ENCODE data around the gene MYBPC2. TPM values are rescaled to one million over a fixed set of nuclear protein-coding genes. Genes with fewer than 3 reads are reported as not detected.

The MYBPC2 gene
- total and polyA plus RNA-seq, 7 donors = 0.95 TPM; not detected in 6

DNA sequence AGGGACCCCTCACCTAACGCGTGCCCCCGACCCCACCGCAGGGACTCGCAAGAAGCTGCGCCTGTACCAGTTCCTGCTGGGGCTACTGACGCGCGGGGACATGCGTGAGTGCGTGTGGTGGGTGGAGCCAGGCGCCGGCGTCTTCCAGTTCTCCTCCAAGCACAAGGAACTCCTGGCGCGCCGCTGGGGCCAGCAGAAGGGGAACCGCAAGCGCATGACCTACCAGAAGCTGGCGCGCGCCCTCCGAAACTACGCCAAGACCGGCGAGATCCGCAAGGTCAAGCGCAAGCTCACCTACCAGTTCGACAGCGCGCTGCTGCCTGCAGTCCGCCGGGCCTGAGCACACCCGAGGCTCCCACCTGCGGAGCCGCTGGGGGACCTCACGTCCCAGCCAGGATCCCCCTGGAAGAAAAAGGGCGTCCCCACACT is 4.7 kb upstream of the MYBPC2 start:
- WGBS, 2 donors = 5 to 32% methylated on average over 38 of the region's 38 CpGs
- H3K4me3 ChIP-seq = peak overlapping the region in 3 of 4 donors; percentile 16 to 34 (median 31)
- peak in 1 of 2 donors; percentile 5 for TF ChIP-seq POLR2A (IDR thresholded peaks at IDR 0.05)
- TF ChIP-seq EP300 (IDR thresholded peaks at IDR 0.05) = peak in 1 of 4 donors; percentile 42
- TF ChIP-seq, protein P1, sequence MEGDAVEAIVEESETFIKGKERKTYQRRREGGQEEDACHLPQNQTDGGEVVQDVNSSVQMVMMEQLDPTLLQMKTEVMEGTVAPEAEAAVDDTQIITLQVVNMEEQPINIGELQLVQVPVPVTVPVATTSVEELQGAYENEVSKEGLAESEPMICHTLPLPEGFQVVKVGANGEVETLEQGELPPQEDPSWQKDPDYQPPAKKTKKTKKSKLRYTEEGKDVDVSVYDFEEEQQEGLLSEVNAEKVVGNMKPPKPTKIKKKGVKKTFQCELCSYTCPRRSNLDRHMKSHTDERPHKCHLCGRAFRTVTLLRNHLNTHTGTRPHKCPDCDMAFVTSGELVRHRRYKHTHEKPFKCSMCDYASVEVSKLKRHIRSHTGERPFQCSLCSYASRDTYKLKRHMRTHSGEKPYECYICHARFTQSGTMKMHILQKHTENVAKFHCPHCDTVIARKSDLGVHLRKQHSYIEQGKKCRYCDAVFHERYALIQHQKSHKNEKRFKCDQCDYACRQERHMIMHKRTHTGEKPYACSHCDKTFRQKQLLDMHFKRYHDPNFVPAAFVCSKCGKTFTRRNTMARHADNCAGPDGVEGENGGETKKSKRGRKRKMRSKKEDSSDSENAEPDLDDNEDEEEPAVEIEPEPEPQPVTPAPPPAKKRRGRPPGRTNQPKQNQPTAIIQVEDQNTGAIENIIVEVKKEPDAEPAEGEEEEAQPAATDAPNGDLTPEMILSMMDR (IDR thresholded peaks at IDR 0.05) = no peak
- TF ChIP-seq POLR2AphosphoS5 (IDR thresholded peaks at IDR 0.05) = peak in 3 of 4 donors; percentile 22 to 73 (median 30)
- intact Hi-C loops (cut with DNase I) = no loop called here
- no peaks in the 10 kb centered on the region for H3K9me3 ChIP-seq
- H3K27ac ChIP-seq = peak overlapping the region in 2 of 4 donors; percentile 40 to 48
- H3K27me3 ChIP-seq = peaks cover 11 to 53% (median 45%) of the 10 kb centered on the region in 3 donors
- H3K4me1 ChIP-seq = peaks cover 0 to 26% (median 18%) of the 10 kb centered on the region in 4 donors
- peak; percentile 94 for DNase-seq
- H3K36me3 ChIP-seq = no peaks in the 10 kb centered on the region

DNA sequence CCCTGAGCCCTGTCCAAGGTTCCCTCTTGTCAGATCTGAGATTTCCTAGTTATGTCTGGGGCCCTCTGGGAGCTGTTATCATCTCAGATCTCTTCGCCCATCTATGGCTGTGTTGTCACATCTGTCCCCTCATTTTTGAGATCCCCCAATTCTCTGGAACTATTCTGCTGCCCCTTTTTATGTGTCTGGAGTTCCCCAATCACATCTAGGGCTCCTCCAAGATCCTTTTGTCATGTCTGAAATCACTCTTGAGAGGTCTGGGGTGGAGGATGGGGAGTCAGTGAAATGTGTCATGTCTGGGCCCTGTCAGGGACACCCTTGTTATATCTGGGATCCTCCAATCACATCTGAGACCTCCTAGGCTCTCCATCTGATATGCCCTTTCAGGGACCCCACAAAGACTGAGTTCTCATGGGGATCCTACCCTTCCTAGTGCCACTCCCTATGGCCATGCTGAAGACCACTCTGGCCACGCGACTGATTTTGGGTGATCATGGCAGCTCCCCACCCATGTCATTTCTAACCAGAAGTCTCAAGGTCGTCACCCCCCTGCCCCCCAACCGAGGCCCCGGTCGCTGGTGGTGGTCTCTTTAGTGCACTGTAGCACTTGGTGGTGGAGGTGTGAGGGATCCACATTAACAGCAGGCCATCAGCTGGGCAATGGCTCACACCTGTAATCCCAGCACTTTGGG is 3.8 kb upstream of the MYBPC2 start:
- Histone ChIP-seq H3K27ac (no peak overlapping the region), H3K27me3 (peaks cover 12 to 54% (median 47%) of the 10 kb centered on the region in 3 donors), H3K36me3 (no peaks in the 10 kb centered on the region), H3K9me3 (no peaks in the 10 kb centered on the region), H3K4me3 (no peak overlapping the region), H3K4me1 (peaks cover 0 to 26% (median 18%) of the 10 kb centered on the region in 4 donors)
- intact Hi-C loops (cut with DNase I) = no loop called here
- TF ChIP-seq EP300 (IDR thresholded peaks at IDR 0.05) (no peak), POLR2A (IDR thresholded peaks at IDR 0.05) (no peak), POLR2AphosphoS5 (IDR thresholded peaks at IDR 0.05) (no peak)
- TF ChIP-seq, protein P1 (IDR thresholded peaks at IDR 0.05) = no peak
- DNase-seq = no peak
- 85 to 87% methylated on average over 7 of the region's 7 CpGs for WGBS, 2 donors

DNA sequence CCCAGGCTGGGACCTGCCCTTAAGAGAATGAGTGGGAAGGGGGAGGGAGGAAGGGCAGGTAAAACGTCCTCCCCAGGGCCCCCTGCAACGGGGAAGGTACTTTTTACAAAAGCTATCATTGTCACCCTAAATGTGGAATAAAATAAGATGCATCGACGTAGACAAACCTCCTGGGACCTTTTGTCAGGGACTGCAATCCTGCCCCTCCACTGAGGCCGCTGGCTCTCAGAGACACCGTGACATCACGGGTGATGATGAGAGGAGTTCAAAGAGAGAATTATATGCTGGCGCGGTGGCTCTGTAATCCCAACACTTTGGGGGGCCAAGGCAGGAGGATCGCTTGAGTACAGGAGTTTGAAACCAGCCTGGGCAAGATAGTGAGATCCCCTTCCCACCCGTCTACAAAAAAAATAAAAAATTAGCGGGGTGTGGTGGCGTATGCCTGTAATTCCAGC is 1.8 kb upstream of the MYBPC2 start:
- Histone ChIP-seq H3K4me3 (peak overlapping the region in 3 of 4 donors; percentile 51 to 63 (median 59)), H3K27me3 (peaks cover 12 to 61% (median 61%) of the 10 kb centered on the region in 3 donors), H3K4me1 (peaks cover 0 to 26% (median 18%) of the 10 kb centered on the region in 4 donors), H3K36me3 (no peaks in the 10 kb centered on the region), H3K9me3 (no peaks in the 10 kb centered on the region), H3K27ac (peak overlapping the region in 3 of 4 donors; percentile 34 to 66 (median 47))
- intact Hi-C loops (cut with DNase I) = loop anchor here (5.0 kb wide), 1 partner anchor 49 kb away; the partner anchor contains the start of gene POLD1
- DNase-seq = no peak
- 13 to 32% methylated on average over 13 of the region's 13 CpGs for WGBS, 2 donors
- TF ChIP-seq POLR2AphosphoS5 (IDR thresholded peaks at IDR 0.05) (no peak), EP300 (IDR thresholded peaks at IDR 0.05) (no peak), POLR2A (IDR thresholded peaks at IDR 0.05) (no peak)
- TF ChIP-seq, protein P1 (IDR thresholded peaks at IDR 0.05) = no peak

DNA sequence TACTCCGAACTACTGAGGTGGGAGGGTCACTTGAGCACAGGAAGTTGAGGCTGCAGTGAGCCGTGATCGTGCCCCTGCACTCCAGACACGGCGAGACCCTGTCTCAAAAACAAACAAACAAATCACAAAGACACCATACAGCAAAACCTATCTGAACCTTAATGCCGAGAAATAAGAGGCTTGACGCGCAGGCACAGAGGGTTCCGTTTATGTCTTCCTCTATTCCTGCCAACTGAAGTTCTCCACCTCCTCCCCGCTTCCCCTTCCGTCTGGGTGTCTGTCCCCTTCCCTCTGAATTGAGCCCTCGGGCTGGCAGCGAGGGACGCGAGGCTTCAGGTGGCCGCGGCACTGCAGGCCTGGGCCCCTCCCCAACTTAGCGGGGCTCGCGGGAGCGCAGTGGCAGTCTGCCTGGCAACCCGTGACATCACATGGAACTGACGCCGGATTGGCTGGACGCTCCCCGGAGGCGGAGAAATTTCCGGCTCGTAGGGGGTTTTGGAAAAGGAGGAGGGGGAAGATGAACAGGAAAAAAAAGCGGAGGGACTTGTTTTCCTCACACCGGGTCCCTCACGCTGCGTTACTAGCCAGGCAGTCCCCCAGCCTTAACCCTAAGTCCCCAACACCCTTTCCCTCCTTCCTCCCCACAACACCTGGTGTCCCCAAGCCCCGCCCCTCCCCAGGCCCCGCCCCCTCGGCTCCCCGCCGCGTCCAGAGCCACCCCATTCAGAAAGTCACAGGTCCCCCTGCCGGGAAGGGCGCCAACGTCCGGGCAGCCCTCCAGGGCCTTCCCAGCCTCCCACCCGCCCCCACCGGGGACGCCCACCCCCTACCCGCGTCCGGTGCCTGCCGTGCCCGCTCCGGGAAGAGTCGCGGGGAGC is 1.1 kb upstream of the MYBPC2 start:
- intact Hi-C loops (cut with DNase I) = loop anchor here (5.0 kb wide), 1 partner anchor 49 kb away; the partner anchor contains the start of gene POLD1
- Histone ChIP-seq H3K36me3 (no peaks in the 10 kb centered on the region), H3K9me3 (no peaks in the 10 kb centered on the region), H3K4me3 (peak overlapping the region; percentile 31 to 63 (median 55)), H3K27ac (peak overlapping the region in 3 of 4 donors; percentile 34 to 66 (median 47)), H3K4me1 (peaks cover 0 to 26% (median 18%) of the 10 kb centered on the region in 4 donors), H3K27me3 (peaks cover 12 to 61% (median 61%) of the 10 kb centered on the region in 3 donors)
- TF ChIP-seq EP300 (IDR thresholded peaks at IDR 0.05) = no peak
- peak in 1 of 4 donors; percentile 55 for TF ChIP-seq POLR2AphosphoS5 (IDR thresholded peaks at IDR 0.05)
- WGBS, 2 donors = 1% methylated on average over 54 of the region's 54 CpGs
- DNase-seq = peak; percentile 89

Data from sigmoid colon (tissue), 7 donors.